ENCODE results near the gene RNF212. TPM values are rescaled to one million over a fixed set of nuclear protein-coding genes. Genes with fewer than 3 reads are reported as not detected.

The RNF212 gene
- total and polyA plus RNA-seq, 2 experiments from 2014 or later, result 8.4 to 10.4 TPM

DNA sequence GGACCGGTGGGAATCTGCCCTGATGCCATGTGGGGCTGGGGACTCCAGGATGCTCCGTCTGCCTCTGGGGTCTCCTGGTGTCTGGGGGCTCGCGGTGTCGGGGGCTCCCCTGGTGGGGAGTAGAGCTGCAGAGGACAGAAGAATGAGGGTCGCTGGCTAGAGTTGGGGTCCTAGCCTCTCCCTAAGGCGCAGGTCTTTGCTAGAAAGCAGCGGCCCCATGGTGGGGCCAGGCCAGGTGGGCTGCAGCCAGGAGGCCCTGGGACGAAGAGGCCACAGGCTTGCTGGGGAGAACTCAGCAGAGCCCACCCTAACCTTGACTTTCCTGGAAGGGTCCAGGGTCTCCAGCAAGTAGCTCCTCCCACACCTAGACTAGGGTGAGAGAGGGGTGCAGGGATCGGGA lies 80.5 kb downstream of the RNF212 start:
- no peak for DNase-seq (ENCODE audit: low spot score)
- no peaks in the 10 kb centered on the region for H3K9me3 ChIP-seq (ENCODE audit: low read depth)
- H3K27ac ChIP-seq, result no peak overlapping the region
- no peaks in the 10 kb centered on the region for H3K79me2 ChIP-seq
- peaks cover 4% of the 10 kb centered on the region for H3K4me1 ChIP-seq (ENCODE audit: insufficient read depth)
- no peaks in the 10 kb centered on the region for H3K27me3 ChIP-seq
- H3K4me2 ChIP-seq, result no peak overlapping the region
- TF ChIP-seq EZH2 (IDR thresholded peaks at IDR 0.05; ENCODE audit: borderline replicate concordance) (no peak), EZH2phosphoT487 (IDR thresholded peaks at IDR 0.05; ENCODE audit: low read depth, severe bottlenecking, unreplicated experiment) (no peak), CTCF (IDR thresholded peaks at IDR 0.05; ENCODE audit: poor library complexity) (no peak)
- H3K9me2 ChIP-seq (replicated peaks; ENCODE audit: insufficient read depth), result no peaks in the 10 kb centered on the region
- no peaks in the 10 kb centered on the region for H4K20me1 ChIP-seq (ENCODE audit: insufficient read depth, poor library complexity, severe bottlenecking)
- no peak overlapping the region for H2AFZ ChIP-seq
- no peak overlapping the region for H3K4me3 ChIP-seq
- 89% methylated on average over 10 of the region's 10 CpGs for WGBS (ENCODE audit: low lambda C conversion rate, missing lambda C conversion rate)
- no peaks in the 10 kb centered on the region for H3K36me3 ChIP-seq (replicated peaks; ENCODE audit: insufficient read depth, low read depth)

DNA sequence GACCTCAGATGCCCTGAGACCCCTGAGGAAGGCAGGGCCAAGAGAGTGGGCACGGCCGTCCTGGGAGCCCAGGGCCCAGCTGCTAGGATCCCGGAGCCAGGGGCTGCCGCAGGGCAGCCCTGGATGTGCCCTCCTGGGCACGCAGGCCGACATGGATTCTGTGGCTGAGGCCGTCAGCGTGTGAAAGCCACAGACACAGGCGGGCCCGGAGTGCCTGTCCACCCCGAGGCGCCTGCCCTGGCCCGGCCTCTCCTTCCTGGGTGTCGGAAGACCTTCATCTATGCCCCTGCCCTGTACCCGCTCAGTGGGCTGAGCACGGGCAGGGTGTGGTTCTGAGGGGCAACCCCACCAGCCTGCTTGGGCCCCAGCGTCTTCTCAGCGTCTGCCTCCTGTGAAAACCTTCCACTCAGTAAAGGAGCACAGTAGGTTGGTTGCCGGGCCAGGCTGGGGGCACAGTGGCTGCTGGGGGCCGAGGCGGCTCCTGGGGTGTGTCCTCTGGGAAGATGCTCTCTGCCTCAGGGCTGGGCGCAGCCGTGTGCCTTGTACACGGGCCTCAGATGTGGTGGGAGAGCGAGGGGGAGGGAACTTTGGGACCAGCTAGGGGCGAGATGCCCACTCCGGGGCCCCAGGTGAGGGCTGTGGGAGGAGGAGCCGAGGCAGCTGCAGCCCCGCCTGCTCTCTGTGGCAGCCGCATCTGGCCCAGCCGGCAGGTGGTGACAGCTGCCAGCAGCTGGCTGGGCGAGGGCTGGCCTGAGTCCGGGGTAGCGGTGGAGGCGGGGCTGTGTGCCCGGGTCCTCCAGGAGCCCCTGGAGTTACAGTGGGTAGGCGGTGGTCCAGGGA lies 81.2 kb downstream of the RNF212 start:
- H3K79me2 ChIP-seq, result no peaks in the 10 kb centered on the region
- no peaks in the 10 kb centered on the region for H3K9me2 ChIP-seq (replicated peaks; ENCODE audit: insufficient read depth)
- H3K4me1 ChIP-seq (ENCODE audit: insufficient read depth), result peaks cover 4% of the 10 kb centered on the region
- no peaks in the 10 kb centered on the region for H4K20me1 ChIP-seq (ENCODE audit: insufficient read depth, poor library complexity, severe bottlenecking)
- H3K27ac ChIP-seq, result no peak overlapping the region
- DNase-seq (ENCODE audit: low spot score), result no peak
- TF ChIP-seq EZH2phosphoT487 (IDR thresholded peaks at IDR 0.05; ENCODE audit: low read depth, severe bottlenecking, unreplicated experiment) (no peak), EZH2 (IDR thresholded peaks at IDR 0.05; ENCODE audit: borderline replicate concordance) (no peak), CTCF (IDR thresholded peaks at IDR 0.05; ENCODE audit: poor library complexity) (no peak)
- H3K36me3 ChIP-seq (replicated peaks; ENCODE audit: insufficient read depth, low read depth), result no peaks in the 10 kb centered on the region
- no peaks in the 10 kb centered on the region for H3K27me3 ChIP-seq
- WGBS (ENCODE audit: low lambda C conversion rate, missing lambda C conversion rate), result 83% methylated on average over 36 of the region's 37 CpGs
- H3K9me3 ChIP-seq (ENCODE audit: low read depth), result no peaks in the 10 kb centered on the region
- no peak overlapping the region for H2AFZ ChIP-seq
- no peak overlapping the region for H3K4me3 ChIP-seq
- no peak overlapping the region for H3K4me2 ChIP-seq

- no peak for DNase-seq (ENCODE audit: low spot score)
- no peaks in the 10 kb centered on the region for H3K79me2 ChIP-seq
- H3K4me1 ChIP-seq (ENCODE audit: insufficient read depth), result peaks cover 4% of the 10 kb centered on the region
- H4K20me1 ChIP-seq (ENCODE audit: insufficient read depth, poor library complexity, severe bottlenecking), result no peaks in the 10 kb centered on the region
- 84% methylated on average over 6 of the region's 8 CpGs for WGBS (ENCODE audit: low lambda C conversion rate, missing lambda C conversion rate)
- H2AFZ ChIP-seq, result no peak overlapping the region
- H3K36me3 ChIP-seq (replicated peaks; ENCODE audit: insufficient read depth, low read depth), result no peaks in the 10 kb centered on the region
- H3K4me3 ChIP-seq, result no peak overlapping the region
- no peaks in the 10 kb centered on the region for H3K9me2 ChIP-seq (replicated peaks; ENCODE audit: insufficient read depth)
- TF ChIP-seq EZH2phosphoT487 (IDR thresholded peaks at IDR 0.05; ENCODE audit: low read depth, severe bottlenecking, unreplicated experiment) (no peak), CTCF (IDR thresholded peaks at IDR 0.05; ENCODE audit: poor library complexity) (no peak), EZH2 (IDR thresholded peaks at IDR 0.05; ENCODE audit: borderline replicate concordance) (no peak)
- H3K27me3 ChIP-seq, result no peaks in the 10 kb centered on the region
- no peak overlapping the region for H3K27ac ChIP-seq
- no peaks in the 10 kb centered on the region for H3K9me3 ChIP-seq (ENCODE audit: low read depth)
- H3K4me2 ChIP-seq, result no peak overlapping the region
These were observed 82.0 kb downstream of the RNF212 start for GRCh38 chr4:1031346-1031745.
